Activated CD4-positive, alpha-beta T cell treated with anti-CD3 and anti-CD28 coated beads, Interleukin-2, amount 50 U/mL, for 24 hours (primary cell): ENCODE results near the gene RNASE7.
"Not testable (repeated sequence)": the region's sequence is repeated elsewhere in the genome, so short reads cannot be mapped to it uniquely, and the experiment has no call there.

Source experiments
- DNase-seq, 2 donors: peaks; one replicate each; pipeline ENCODE4 v3.0.0-alpha.2; 2020; ENCODE audit warnings: low read depth in 1 of 2, low spot score in 1 of 2

RNASE7 gene

DNA sequence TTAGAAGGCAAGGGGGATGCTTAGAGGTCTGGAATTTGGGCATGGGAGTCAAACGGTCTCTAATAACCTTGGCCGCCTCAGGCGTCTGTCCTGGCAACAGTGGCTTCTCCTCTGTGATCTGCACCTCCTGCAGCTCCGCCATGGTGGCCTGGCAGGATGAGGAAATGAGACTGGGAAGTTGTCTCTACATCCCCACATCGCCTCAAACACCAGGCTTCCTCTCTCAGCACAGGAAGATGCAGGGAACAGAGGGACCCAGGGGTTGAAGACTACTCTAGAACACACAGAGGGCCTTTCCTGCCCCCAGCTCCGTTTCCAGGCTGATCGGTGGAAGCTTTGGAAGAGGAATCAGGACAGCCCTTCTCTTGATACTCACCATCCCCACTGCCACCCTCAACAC, 19.0 kb upstream of the RNASE7 start:
- no peak for DNase-seq

DNA sequence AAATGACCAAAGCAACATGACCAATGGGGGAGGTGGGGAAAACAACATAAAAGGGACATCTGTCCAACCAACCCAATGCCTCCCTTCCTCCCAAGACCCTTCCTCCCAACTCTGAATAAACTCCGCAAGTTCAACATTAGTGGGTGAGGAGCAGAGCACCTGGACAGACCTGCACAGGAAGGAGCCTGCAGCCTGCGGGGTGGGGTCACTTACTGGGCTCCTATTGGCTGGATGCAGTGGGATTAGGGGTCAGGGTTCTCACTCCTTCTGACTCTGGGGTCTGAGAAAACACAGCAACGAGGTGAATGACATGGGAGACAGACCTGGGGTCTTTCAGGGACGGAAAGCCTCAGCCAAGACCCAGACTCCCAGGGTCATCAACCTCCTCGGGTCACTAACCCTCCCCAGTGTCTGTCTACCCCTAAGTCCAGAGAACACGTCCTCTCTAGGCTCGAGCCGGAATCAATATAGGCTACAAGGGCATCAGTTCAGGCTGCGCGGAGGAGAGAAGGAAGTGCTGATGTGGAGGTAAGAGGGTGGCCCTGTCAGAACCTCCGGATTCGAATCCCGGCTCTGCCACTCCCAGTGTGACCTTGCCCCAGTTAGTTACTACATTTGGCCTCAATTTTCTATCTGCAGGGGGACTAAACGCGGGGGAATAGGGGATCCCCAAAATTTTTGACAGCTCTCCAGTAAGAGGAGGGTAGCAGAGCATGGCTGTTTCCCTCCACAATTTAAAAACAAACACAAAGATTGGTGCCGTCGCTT, 18.2 kb upstream of the RNASE7 start:
- DNase-seq, result no peak

DNA sequence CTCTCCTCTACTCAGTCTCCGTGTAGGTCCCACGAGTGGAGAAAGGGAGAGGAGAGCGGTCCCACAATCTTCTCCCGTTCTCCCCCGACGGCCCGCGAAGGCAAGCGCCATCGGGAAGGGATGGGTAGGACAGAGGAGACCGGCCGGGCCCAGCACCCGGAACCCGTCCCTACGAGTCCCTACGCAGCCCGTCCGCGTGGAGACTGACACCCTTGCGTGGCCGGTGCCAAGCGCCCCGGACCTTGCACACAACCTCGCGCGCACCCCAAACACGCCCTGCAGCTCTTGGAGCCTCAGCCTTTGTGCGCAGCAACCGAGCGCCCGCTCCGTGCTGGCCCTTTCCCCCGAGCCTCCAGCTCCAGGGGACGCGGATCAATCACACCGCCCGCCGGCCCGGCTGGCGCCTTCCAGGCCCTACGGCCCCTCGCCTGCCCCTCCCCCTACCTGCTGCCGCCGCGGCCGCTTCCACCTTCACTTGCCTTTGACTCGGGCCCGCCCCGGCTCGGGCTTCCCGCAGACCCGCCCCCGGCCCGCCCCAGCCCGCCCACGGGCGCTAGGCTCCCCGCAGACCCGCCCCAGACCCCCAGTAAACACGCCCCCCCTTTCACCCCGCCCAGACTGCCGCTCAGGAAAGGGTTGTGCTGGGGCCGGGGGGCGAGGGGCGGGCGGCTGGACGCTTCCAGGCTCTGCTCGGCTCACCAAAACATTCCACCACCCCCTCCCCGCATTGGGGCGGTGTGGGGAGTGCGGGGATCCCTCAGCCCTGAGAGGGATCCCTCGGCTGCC, 17.4 kb upstream of the RNASE7 start, which contains the start of gene NDRG2:
Gene NDRG2, minus strand, starts transcription at position 477 of the 786 bp plus-strand sequence. CDS start 1,746 bp downstream, outside the sequence.
- peak; percentile 25 to 28 for DNase-seq

DNA sequence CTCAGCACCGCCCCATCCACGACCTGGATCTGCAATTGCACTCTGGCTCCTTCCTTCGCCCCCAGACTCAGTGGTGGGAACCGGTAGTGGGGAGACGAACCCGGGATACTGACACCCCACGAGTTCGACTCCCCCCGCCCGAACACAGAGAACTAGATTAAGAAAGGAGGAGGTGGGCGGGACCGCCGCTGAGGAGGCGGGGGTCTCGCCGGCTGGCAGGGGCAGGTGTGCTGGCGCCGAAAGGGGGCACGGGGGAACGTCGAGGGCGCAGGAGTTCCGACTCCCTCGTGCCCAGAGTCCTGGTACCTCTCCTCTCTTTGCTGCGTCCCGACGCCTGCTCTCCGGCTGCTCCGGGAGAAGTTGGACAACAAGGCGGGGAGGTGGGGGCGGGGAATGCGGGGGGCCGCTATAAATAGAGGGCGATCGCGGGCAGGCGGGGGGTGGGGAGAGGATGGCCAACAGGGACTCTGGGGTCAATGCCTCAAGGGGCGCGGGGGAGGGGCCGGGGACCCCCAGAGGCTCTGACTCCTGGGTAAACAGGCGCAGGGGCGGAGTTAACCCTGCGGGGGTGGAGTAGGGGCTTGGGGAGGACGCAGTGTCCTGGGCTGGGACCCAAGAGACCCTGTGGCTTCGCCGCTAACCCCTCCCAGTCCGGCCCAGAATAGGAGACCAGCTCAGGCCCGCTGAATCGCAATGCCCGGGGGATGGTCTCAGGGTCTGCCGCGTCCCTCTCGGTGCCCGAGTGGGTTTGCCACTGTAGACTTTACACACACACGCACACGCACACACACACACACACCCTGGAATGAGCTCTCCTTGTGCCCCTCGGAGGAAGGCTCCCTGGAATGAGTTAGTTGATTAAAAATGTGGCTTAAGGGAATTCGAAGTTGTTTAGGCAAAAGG, 16.5 kb upstream of the RNASE7 start:
- DNase-seq, result no peak

DNA sequence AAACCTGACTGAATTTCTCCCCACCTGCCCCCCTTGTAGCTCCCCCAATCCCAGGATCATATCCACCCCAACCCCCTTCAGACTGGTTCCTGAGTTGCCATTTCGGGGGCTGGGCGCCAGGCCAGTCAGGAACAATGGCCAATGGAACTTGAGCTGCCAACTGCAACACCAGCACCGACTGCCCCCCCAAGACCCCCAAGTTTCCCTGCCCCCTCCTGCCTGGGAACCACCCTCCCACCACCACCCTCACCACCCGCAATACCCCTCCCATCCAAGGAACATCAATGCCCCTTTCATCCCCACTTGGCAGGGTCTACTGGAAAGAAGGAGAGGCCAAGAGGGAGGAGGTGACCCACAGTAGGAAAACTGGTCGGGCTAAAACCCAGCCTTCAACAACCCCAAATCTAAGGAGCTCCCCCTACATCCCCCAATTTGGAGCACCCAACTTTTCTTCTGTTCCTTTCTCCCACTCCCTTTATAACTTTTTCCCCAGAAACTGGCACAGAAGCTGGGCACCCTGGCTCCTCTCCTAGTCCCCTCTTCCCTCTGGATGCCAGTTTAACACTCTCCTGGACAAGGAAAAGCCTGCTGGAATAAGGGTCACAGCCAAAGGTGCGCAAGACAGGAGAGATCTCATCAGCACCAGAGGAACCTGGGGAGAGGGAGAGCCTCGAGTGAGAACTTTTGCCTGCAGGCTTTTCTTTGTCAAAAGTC, 15.7 kb upstream of the RNASE7 start:
- DNase-seq, result no peak

DNA sequence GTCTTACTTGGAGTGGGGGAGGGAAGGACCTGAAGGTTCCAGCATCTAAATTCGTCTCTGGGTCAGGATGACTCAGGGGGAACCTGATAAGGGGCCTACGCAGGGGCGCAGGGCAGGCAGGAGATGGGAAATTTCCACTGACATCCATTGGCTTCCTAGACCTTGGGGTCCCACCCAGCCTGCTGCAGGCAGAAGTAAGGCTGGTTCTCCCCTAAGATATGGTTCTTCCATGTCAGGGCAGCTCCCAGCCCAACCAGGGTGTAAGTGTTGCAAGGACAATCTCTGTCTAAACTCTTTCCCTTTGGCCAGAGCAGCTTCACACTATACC, 15.2 kb upstream of the RNASE7 start:
- no peak for DNase-seq

DNA sequence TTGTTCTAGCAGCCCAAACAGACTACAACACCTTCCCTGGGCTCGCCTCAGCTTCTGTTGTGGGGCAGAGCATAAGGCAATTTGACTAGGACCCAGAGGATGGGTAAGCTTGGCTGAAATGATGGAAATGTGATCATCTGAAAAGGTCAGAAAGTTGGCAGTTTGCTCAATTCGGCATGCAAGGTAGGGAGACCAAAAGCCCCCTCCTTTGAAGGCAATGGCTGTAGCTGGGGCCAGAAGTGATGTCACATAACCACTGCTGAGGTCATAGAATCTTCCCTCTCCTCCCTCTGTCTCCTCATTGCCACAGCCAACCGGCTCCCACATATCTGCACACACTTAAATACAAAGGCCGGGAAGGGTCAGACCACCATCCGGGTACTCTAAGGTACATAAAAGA, 12.2 kb upstream of the RNASE7 start, which contains the start of gene TPPP2:
Gene TPPP2, plus strand, starts transcription at position 301 of the 400 bp plus-strand sequence. CDS start 365 bp downstream, outside the sequence.
- DNase-seq, result no peak

DNA sequence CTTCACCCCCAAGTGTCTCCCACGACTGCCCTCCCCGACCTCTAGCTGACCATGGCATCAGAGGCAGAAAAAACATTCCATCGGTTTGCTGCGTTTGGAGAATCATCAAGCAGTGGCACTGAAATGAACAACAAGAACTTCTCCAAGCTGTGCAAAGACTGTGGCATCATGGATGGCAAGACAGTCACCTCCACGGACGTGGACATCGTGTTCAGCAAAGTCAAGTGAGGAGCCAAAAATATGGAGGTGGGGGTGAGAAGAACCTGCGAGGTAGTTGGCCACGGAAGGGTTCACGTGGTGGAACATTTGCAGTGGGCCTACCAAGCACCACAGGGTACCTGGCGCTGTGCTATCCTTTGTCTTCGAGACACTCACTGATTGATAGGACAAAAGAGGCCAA, 11.6 kb upstream of the RNASE7 start:
- no peak for DNase-seq

DNA sequence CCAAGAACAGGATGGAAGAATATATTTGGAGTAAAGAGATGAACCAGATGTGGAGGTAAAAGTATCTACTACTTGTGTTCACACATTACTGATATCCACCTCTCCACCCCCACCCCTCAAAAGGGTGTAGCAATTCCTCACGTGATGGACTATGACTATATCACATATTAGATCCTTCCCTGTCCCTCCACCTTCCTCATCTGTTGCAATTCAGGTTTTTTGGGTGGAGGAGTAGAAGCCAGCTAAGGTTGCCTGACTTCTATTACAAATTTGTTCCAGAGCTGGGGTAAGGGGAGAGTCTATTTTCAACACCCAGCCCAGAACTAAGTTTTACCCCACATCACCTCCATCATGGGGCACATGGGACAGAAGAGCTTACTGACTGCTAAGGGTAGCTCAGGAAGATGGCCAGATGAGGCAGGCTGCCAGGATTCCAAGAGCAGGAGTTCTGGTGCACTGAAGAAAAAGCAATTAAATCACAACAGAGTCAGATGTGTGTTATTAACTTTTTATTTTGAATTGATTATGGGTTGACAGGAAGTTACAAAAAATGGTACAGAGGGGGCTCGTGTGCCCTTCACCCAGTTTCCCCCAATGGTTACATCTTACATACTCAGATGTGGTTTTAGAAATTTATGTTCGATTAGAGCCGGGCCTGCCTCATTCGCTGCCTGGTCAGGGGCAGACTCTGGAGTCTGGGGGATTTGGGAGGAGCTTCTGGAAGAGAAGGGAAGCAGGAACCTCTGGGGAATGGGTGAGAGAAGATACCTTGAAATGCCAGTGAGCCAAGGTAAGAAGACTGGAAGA, 9.6 kb upstream of the RNASE7 start:
- no peak for DNase-seq

DNA sequence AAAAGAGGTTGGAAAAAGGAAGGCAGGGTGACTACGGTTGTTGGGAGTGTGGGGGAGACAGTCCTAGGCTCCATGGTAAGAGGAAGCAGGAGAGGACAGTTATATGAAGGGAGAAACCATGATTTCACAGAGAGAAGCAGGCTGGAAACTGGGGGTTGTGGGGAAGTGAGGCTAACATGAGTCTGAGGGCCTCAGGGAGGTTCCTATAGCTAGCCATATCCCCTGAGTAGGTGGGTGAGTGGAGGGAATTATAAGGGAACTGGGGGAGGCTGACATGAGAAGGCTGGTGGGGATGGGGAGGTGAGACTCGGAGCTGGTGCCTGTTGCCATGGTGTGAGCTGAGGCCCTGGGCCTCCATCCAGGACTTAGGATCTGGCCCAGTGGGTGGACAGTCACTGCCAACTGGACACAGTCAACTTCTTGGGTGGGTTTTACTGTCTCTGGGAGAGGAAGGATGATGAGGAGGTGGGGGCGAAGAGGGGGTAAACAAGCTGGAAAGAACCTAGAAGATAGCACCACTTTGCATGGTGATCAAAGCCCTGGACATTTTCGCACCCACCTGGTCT, 8.9 kb upstream of the RNASE7 start:
- DNase-seq, result no peak

DNA sequence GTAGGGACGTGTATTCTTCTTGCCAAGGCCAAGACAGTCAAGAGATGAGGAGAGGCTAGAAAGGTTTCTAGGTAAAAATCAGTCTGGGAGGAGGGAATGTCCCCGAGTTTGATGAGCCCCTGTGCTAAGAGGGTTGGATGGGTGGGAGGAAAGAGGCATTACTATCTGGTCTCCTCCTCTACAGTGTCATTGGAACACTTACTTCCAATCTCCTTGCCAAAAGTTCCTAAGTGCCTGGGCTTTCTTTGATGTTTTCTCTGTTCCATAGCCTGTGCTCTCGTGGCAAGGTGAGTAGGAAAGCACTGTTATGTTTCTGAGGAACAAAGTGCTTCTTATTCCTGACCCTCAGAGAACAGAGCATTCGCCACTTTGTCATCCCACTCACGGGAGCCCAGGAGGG, 7.5 kb upstream of the RNASE7 start, which contains the start of gene RNASE13:
Gene RNASE13, minus strand, starts transcription at position 101 of the 400 bp plus-strand sequence. CDS start 519 bp downstream, outside the sequence.
- no peak for DNase-seq

DNA sequence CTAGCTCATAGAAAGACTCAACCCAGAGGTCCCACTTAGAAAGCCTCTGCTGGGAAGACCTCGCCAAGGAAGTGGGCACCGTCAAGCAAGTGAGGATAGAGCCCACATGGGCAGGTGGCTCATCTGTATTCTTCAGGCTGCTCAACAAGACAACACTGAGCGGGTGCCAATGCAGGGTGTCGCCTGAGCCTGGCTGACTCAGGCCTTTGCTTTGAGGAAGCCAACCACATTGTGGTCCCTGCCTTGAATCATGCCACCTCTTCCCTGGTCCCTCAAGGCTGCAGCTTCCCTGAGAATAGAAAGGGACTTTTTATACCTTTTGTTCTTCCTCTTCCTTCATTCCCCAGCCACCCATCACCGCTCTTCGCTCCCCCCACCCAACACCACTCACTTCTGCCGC, 5.4 kb upstream of the RNASE7 start:
- no peak for DNase-seq

DNA sequence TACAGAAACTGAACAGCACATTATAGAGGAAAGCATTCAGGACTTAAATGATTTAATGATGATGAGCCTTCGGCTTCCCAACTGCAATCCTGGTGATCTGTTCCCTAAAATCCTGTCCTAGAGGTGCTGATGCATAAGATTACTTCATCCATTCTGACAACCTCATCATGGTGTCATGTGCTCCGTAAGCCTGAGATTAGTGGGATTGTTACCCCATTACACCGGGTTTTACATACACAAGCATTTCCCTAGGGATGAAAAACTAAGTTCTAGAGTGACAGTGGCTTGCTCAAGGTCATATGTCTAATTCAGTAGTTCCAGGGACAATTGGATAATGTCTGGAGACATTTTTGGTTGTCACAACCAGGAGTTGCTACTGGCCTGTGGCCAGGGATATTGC, 5.0 kb upstream of the RNASE7 start:
- DNase-seq, result no peak

DNA sequence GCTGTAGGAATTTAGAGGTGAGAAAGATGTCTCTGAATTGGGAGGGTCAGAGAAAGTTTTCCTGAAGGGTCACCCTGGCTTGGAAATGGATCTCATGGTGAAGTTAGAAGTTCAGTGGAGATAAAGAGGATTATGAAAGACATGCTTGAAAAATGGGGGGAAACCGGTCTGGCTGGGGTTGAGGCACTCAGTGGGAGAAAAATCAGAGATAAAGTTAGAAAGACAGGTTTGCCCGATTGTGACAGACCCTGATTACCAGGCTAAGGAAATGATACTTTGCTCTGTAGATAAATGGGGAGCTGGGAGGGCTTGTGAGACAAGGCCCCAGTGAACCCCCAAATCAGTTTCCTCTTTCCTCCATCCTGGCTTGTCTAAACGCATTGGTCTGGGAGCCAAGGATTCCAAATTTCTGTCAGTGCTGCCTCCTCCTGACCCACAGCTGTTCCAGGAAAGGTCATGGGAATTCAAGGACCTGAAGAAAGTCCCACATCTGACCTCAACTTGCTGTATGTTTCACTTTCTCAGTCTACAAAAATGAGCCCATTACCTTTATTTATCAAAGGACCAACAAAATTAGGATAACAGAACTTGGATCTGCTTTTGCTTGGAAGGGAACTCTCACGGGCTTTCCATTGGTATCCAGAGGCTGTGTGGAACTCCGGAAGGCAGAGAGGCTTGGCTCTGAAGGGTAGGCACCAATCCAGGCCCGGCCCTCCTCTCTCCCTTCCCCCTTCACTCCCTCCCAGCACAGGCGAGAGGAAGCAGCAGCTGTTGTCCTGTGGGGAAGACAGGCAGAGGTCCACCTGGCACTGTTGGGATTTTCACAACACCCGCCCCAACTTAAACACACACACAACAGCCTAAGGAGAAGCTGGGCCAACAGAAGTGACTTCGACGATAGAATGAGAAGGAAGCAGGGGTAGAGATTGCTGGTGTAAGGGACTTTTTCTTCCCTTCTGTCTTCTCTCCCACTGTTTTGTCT, 3.4 kb upstream of the RNASE7 start:
- DNase-seq, result no peak

DNA sequence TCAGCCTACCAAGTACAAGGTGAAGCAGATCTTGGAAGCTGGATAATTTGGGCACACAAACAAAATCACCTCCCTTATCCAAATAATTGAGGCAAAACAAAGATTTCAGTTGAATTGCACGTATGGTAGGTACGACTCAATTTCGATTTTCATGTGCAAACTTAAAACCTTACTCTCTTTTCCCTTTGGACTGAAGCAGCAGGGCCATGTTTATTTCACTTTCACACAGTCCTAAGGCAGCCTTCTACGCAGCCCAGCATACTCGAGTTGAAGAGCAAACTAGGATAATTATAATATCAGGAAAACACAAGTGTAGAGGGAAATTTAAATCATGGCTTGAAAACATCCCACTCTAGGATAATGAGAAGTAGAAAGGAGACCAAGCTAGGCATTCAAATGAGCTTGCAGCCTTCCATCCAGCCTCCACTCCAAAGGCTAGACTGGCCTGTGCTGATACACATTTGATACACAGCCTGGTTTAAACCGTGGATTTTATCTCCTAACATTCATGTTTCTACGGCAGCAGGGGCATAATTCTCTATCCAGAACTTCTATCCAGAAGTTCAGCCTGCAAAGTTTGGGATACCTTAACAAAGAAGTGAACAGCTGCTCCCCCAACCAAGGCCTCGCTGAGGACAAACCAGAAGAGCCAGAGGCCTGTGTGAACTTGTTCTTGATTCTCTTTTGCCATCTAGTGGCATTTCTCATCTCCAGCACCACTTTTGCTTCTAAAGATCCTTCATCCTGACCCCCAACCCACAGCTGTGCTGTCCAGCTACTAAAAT, 2.4 kb upstream of the RNASE7 start:
- DNase-seq, result no peak

DNA sequence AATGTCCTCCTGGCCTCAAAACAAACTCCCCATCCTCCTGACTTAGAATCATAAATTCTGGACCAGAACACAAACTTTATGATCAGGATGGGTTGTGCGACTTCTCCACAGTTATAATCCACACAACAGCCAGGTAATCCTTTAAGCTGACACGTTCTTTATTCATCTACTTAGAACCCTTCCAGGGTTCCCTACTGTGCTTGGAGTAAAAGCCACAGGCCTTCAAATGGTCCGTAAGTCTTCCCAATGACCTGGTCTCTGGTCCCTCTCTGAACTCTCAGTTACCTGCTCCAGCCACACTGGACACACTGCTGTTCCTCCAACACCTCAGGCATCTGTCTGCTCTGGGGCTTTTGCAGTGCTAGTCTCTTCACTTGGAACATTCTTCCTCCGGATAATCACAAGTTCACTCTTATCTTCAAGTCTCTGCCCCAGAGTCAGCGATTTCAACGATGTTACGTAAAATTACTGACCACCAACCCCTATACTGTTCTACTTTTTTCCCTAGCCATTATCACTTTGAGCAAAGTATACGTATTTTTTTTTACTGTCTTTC, 1.7 kb upstream of the RNASE7 start:
- DNase-seq, result no peak

DNA sequence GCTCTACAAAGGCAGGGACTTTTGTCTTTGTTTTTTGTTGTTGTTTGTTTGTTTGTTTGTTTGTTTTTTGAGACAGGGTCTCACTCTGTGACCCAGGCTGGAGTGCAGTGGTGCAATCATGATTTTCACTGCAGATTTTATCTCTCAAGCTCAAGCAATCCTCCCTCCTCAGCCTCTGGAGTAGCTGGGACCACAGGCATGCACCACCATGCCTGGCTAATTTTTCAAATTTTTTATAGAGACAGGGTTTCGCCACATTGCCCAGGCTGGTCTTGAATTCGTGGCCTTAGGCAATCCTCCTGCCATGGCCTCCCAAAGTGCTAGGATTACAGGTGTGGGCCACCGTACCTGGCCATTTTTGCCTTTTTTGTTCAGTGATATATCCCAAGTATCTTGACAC, 1.2 kb upstream of the RNASE7 start:
- not testable (repeated sequence) for DNase-seq
